Liver (tissue), 3 donors: ENCODE measurements around the gene RAVER2.

Experiments
- ATF3 ChIP-seq: IDR thresholded peaks from 2 replicates; pipeline ENCODE4 v1.6.1; 2016; ENCODE audit warnings: antibody characterized with exemption
- EGR1 ChIP-seq, 2 donors: IDR thresholded peaks; 2 replicates each; pipeline ENCODE4 v1.6.1; 2016 to 2018; ENCODE audit warnings: antibody characterized with exemption in 2 of 2, low read depth in 2 of 2
- FOXA1 ChIP-seq: IDR thresholded peaks from 2 replicates; pipeline ENCODE4 v1.6.1; 2016; ENCODE audit warnings: antibody characterized with exemption
- GABPA ChIP-seq, 2 donors: IDR thresholded peaks in 1 of 2; conservative IDR thresholded peaks in 1 of 2; 2 replicates each; pipeline ENCODE4 v1.6.1; 2016; ENCODE audit warnings: antibody characterized with exemption in 2 of 2, mild to moderate bottlenecking in 1 of 2, moderate library complexity in 1 of 2
- JUND ChIP-seq, 2 donors: IDR thresholded peaks; 2 replicates each; pipeline ENCODE4 v1.6.1; 2016; ENCODE audit warnings: antibody characterized with exemption in 2 of 2
- RAD21 ChIP-seq, 2 donors: IDR thresholded peaks; 2 replicates each; pipeline ENCODE4 v1.6.1; 2016; ENCODE audit warnings: antibody characterized with exemption in 2 of 2, mild to moderate bottlenecking in 2 of 2
- REST ChIP-seq: IDR thresholded peaks from 2 replicates; pipeline ENCODE4 v1.6.1; 2016; ENCODE audit warnings: antibody characterized with exemption, mild to moderate bottlenecking
- RXRA ChIP-seq, 2 donors: IDR thresholded peaks; 2 replicates each; pipeline ENCODE4 v1.6.1; 2017 to 2018; ENCODE audit warnings: antibody characterized with exemption in 2 of 2, mild to moderate bottlenecking in 1 of 2
- SP1 ChIP-seq: IDR thresholded peaks from 2 replicates; pipeline ENCODE4 v1.6.1; 2018; ENCODE audit warnings: antibody characterized with exemption, mild to moderate bottlenecking
- TAF1 ChIP-seq: conservative IDR thresholded peaks from 2 replicates; pipeline ENCODE4 v1.6.1; 2016; ENCODE audit warnings: antibody characterized with exemption, mild to moderate bottlenecking
- YY1 ChIP-seq: IDR thresholded peaks from 2 replicates; pipeline ENCODE4 v1.6.1; 2016; ENCODE audit warnings: antibody characterized with exemption, mild to moderate bottlenecking
- TF ChIP-seq, protein P1 (sequence below): IDR thresholded peaks from 2 replicates; pipeline ENCODE4 v1.6.1; 2016; ENCODE audit warnings: antibody characterized with exemption
- TF ChIP-seq, protein P2 (sequence below): fragments of 150-350 bp; IDR thresholded peaks from 2 replicates; pipeline ENCODE4 v1.5.1; 2017; ENCODE audit warnings: improper control_type of control experiment, low read depth, low read length; ENCODE audit not compliant: missing input control
- TF ChIP-seq, protein P3 (sequence below): IDR thresholded peaks from 2 replicates; pipeline ENCODE4 v1.6.1; 2016; ENCODE audit warnings: antibody characterized with exemption
- donor health status: healthy.
- donor health status: healthy.

- TF ChIP-seq, protein P1, sequence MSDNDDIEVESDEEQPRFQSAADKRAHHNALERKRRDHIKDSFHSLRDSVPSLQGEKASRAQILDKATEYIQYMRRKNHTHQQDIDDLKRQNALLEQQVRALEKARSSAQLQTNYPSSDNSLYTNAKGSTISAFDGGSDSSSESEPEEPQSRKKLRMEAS = no peak
- no peak for TF ChIP-seq EGR1 (IDR thresholded peaks at IDR 0.05; ENCODE audit: low read depth in 2 of 2)
- TF ChIP-seq, protein P2, sequence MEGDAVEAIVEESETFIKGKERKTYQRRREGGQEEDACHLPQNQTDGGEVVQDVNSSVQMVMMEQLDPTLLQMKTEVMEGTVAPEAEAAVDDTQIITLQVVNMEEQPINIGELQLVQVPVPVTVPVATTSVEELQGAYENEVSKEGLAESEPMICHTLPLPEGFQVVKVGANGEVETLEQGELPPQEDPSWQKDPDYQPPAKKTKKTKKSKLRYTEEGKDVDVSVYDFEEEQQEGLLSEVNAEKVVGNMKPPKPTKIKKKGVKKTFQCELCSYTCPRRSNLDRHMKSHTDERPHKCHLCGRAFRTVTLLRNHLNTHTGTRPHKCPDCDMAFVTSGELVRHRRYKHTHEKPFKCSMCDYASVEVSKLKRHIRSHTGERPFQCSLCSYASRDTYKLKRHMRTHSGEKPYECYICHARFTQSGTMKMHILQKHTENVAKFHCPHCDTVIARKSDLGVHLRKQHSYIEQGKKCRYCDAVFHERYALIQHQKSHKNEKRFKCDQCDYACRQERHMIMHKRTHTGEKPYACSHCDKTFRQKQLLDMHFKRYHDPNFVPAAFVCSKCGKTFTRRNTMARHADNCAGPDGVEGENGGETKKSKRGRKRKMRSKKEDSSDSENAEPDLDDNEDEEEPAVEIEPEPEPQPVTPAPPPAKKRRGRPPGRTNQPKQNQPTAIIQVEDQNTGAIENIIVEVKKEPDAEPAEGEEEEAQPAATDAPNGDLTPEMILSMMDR = no peak
- TF ChIP-seq, protein P3, sequence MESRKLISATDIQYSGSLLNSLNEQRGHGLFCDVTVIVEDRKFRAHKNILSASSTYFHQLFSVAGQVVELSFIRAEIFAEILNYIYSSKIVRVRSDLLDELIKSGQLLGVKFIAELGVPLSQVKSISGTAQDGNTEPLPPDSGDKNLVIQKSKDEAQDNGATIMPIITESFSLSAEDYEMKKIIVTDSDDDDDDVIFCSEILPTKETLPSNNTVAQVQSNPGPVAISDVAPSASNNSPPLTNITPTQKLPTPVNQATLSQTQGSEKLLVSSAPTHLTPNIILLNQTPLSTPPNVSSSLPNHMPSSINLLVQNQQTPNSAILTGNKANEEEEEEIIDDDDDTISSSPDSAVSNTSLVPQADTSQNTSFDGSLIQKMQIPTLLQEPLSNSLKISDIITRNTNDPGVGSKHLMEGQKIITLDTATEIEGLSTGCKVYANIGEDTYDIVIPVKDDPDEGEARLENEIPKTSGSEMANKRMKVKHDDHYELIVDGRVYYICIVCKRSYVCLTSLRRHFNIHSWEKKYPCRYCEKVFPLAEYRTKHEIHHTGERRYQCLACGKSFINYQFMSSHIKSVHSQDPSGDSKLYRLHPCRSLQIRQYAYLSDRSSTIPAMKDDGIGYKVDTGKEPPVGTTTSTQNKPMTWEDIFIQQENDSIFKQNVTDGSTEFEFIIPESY = no peak
- no peak for TF ChIP-seq YY1
- TF ChIP-seq REST = no peak
- no peak for TF ChIP-seq SP1
- TF ChIP-seq JUND (IDR thresholded peaks at IDR 0.05) = no peak
- TF ChIP-seq FOXA1 = no peak
- TF ChIP-seq ATF3 = no peak
- no peak for TF ChIP-seq RAD21 (IDR thresholded peaks at IDR 0.05)
- no peak for TF ChIP-seq GABPA (IDR thresholded peaks at IDR 0.05 in 1 of 2, conservative IDR thresholded peaks at IDR 0.05 in 1 of 2)
- TF ChIP-seq RXRA (IDR thresholded peaks at IDR 0.05) = no peak
- TF ChIP-seq TAF1 = no peak
Observed at GRCh38 chr1:64696879-64697278, 48.0 kb upstream of the RAVER2 start.
